SU-DHL-6 (cell line): ENCODE data around the gene ZNF716.

Experiments used
- CTCF ChIP-seq: fragments of 200-600 bp; sonication (generic); IDR thresholded peaks from one replicate; pipeline ENCODE4 v1.5.1; 2017; ENCODE audit warnings: antibody characterized with exemption, mild to moderate bottlenecking, low read length, moderate library complexity; ENCODE audit not compliant: insufficient read depth, poor library complexity, severe bottlenecking
- EZH2phosphoT487 ChIP-seq: fragments of 200-600 bp; sonication (generic), shearing (Covaris generic); conservative IDR thresholded peaks from 2 replicates; pipeline ENCODE4 v1.6.1; 2018; ENCODE audit warnings: mild to moderate bottlenecking, antibody characterized with exemption, low read length, moderate library complexity, mixed read lengths

DNA sequence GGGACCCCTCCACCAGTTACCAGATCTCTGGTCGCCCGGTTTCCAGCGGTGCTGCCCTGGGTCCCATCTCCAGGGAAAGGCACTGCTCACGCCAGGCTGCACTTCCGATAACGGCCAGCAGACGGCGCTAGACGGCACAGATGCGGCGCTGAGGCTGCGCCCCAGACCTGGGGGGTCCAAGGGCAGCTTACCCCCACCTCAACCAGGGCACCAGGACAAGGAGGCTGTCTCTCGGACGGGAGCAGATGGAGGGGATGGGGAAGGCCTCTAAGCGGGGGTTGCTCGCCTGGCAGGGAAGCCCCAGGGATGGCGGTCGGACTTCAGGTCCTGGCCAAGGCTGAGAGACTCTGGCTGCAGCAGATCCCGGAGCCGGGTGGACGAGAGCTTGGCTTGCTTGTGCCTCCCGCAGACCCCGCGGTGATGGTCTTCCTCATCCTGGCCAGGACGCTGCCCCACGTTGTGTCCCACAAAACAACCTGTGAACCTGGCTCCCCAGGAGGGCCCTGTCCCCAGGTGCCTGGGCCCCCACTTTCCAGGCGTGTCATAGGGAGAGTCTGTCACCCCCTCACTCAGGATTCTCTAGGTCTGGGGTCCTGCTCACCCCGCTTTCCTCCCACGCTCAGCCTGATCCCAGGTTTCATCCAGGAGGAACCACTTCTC, 23.9 kb upstream of the ZNF716 start:
- TF ChIP-seq CTCF (peak; percentile 43), EZH2phosphoT487 (no peak)
